Immature natural killer cell (primary cell): ENCODE measurements around the gene ALG2. TPM values are rescaled to one million over a fixed set of nuclear protein-coding genes. Genes with fewer than 3 reads are reported as not detected.
A peak's percentile ranks its signal among the peaks of the same experiment; 100 is the strongest.
"Not testable (repeated sequence)": the region's sequence is repeated elsewhere in the genome, so short reads cannot be mapped to it uniquely, and the experiment has no call there.

ENCODE experiments used
- DNase-seq, 3 donors: peaks; one replicate each; pipeline ENCODE4 v3.0.0; 2022; ENCODE audit warnings: mixed read lengths in 1 of 3
- H3K27ac Mint-ChIP-seq, 6 donors: one replicate each; pipeline ENCODE4 v1.8.0; 2020; ENCODE audit warnings: mixed read lengths in 6 of 6, mild to moderate bottlenecking in 5 of 6, inconsistent platforms in 4 of 6, moderate library complexity in 3 of 6
- H3K27me3 Mint-ChIP-seq, 3 donors: one replicate each; pipeline ENCODE4 v1.8.0; 2020 to 2021; ENCODE audit warnings: low read depth in 3 of 3, mild to moderate bottlenecking in 3 of 3, mixed read lengths in 3 of 3, moderate library complexity in 3 of 3, inconsistent platforms in 1 of 3
- H3K36me3 Mint-ChIP-seq, 3 donors: one replicate each; pipeline ENCODE4 v1.8.0; 2020; ENCODE audit warnings: mixed read lengths in 3 of 3, inconsistent platforms in 2 of 3, mild to moderate bottlenecking in 2 of 3
- H3K4me1 Mint-ChIP-seq, 2 donors: one replicate each; pipeline ENCODE4 v1.8.0; 2020; ENCODE audit warnings: inconsistent platforms in 2 of 2, mild to moderate bottlenecking in 2 of 2, mixed read lengths in 2 of 2, moderate library complexity in 1 of 2
- H3K4me3 Mint-ChIP-seq, 5 donors: one replicate each; pipeline ENCODE4 v1.8.0; 2020; ENCODE audit warnings: mild to moderate bottlenecking in 5 of 5, mixed read lengths in 5 of 5, inconsistent platforms in 3 of 5, moderate library complexity in 3 of 5
- H3K9me3 Mint-ChIP-seq, 6 donors: one replicate each; pipeline ENCODE4 v1.8.0; 2020; ENCODE audit warnings: mild to moderate bottlenecking in 6 of 6, mixed read lengths in 6 of 6, inconsistent platforms in 4 of 6, moderate library complexity in 3 of 6
- polyA plus RNA-seq, 3 donors: library from polyadenylated mRNA; unstranded; fragments of 300-500 nt; fragmentation: Illumina TruSeq; gene quantifications; one replicate each; pipeline ENCODE4 v1.2.3, GENCODE V29; 2021

ALG2 gene
- polyA plus RNA-seq, 3 donors from 2014 or later, result 23.8 to 37.1 (median 32.4) TPM

DNA sequence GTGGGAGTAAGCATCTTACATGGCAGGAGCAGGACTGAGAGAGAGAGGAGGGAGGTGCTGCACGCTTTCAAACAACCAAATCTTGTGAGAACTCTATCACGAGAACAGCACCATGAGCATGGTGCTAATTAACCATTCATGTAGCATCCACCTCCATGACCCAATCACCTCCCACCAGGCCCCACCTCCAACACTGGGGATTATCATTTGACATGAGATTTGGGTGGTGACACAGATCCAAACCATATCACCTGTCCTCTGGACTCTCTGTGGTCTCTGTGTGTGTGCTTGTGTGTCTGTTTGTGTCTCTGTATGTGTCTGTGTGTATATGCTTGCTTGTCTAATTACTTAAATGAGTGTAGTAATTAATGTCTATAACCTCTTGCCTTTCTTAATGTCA, 31.4 kb upstream of the ALG2 start:
- Mint-ChIP-seq H3K9me3 (no peaks in the 10 kb centered on the region), H3K27ac (peak overlapping the region in 2 of 6 donors; percentile 45 to 66), H3K4me1 (peaks cover 9 to 21% of the 10 kb centered on the region in 2 donors), H3K36me3 (no peaks in the 10 kb centered on the region), H3K4me3 (no peak overlapping the region), H3K27me3 (peaks cover 0 to 2% (median 1%) of the 10 kb centered on the region in 3 donors)
- DNase-seq, result no peak

DNA sequence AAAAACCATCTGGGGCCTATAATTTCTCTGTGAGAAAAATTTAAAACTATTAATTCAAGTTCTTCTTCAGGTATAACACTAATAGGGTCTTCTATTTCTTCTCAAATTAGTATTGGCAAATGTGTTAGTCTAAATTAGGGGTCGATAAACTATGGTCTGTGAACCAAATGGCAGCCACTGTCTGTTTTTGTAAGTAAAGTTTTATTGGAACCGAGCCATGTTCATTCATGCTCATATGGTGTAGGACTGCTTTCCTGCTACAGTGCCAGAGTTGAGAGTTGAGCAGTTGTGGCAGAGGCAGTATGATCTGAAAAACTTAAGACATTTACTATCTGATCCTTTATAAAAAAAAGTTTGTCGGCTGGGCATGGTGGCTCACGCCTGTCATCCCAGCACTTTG, 29.4 kb upstream of the ALG2 start:
- Mint-ChIP-seq H3K4me3 (no peak overlapping the region), H3K9me3 (peaks cover 0 to 1% (median 0%) of the 10 kb centered on the region in 6 donors), H3K36me3 (peaks cover 0 to 3% (median 0%) of the 10 kb centered on the region in 3 donors), H3K27ac (no peak overlapping the region), H3K27me3 (peaks cover 0 to 2% (median 1%) of the 10 kb centered on the region in 3 donors), H3K4me1 (peaks cover 9 to 21% of the 10 kb centered on the region in 2 donors)
- DNase-seq, result no peak

DNA sequence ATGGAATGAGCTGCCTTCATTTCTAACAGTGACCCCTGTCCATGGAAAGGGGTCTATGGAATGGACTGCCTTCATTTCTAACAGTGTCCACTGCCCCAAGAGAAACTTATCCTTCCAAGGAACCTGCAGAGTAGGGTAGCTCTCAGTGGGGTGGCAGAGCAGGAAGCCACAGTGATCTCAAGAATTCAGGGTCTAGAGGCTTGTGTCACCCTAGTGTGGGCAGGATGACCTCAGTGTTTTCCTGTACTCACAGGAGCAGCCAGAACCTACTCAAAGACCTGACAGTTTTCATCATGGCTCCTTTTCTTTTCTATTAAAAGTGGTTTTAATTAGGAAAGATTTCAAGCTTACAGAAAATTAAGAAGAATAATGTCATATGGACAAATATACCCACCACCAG, 27.9 kb upstream of the ALG2 start:
- Mint-ChIP-seq H3K9me3 (peaks cover 0 to 1% (median 0%) of the 10 kb centered on the region in 6 donors), H3K27ac (peak overlapping the region in 1 of 6 donors; percentile 36), H3K4me1 (peaks cover 9 to 21% of the 10 kb centered on the region in 2 donors), H3K27me3 (peaks cover 0 to 2% (median 0%) of the 10 kb centered on the region in 3 donors), H3K36me3 (peaks cover 0 to 3% (median 0%) of the 10 kb centered on the region in 3 donors), H3K4me3 (no peak overlapping the region)
- no peak for DNase-seq

DNA sequence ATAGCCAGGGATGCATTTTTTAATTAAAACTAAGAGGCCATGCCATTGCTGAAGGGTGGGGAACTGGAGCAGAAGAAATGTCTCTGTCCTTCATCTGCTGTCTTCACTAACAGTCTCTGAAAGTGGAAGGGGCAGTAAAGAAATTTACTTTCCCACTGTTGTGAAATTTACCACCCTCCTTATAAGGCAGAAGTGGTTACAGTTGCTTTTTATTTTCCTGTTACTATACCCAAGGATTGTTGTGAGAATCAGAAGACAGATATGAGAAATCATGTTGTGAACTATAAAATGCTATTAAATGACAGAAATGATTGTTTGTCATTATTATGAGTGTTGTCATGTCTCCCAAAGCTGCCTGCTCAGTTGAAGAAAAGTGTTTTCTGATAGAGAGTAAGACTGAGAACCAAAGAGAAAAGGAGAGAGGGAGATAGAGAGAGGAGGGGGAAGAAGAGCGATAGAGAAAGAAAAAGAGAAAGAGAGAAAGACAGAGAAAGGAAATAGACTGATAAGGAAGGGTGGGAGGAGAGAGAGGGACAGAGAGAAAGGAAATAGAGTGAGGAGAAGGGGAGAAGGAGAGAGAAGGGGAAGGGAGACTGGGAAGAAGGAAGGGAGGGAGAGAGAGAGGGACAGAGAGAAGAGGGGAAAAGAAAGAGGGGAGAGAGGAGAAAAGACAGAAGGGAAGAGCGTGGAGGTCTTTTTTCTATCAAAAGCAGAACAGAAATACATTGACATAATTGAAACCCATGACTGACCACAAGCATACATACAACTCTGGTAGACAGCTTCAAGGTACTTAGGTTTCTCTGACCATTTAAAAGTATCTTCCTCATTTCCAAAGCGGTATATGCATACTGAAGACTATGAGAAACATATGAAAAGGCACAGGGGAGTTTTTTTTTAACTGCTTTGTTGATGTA, 22.9 kb upstream of the ALG2 start:
- Mint-ChIP-seq H3K27me3 (peaks cover 0 to 5% (median 0%) of the 10 kb centered on the region in 3 donors), H3K4me3 (no peak overlapping the region), H3K27ac (no peak overlapping the region), H3K4me1 (peaks cover 0 to 2% of the 10 kb centered on the region in 2 donors), H3K36me3 (peaks cover 11 to 33% (median 19%) of the 10 kb centered on the region in 3 donors), H3K9me3 (peaks cover 0 to 1% (median 0%) of the 10 kb centered on the region in 6 donors)
- no peak for DNase-seq

DNA sequence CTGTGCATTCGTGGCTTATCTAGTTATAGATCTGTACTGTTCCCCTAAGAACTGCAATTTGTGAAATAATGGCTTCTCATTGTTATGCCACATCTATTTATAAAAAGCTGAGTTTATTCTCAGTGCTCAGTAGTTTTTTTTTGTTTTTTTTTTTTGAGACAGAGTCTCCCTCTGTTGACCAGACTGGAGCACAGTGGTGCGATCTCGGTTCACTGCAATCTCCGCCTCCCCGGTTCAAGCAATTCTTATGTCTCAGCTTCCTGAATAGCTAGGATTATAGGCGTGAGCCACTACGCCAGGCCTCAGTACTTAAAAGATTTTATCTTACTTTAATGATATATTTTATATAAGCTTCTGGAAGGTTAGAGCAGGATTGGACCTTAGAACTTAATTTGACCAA, 19.4 kb upstream of the ALG2 start:
- no peaks in the 10 kb centered on the region for H3K9me3 Mint-ChIP-seq
- no peak overlapping the region for H3K27ac Mint-ChIP-seq
- peaks cover 0 to 5% (median 0%) of the 10 kb centered on the region in 3 donors for H3K27me3 Mint-ChIP-seq
- peaks cover 4% of the 10 kb centered on the region in 2 donors for H3K4me1 Mint-ChIP-seq
- no peak overlapping the region for H3K4me3 Mint-ChIP-seq
- no peak for DNase-seq
- H3K36me3 Mint-ChIP-seq, result peaks cover 18 to 37% (median 25%) of the 10 kb centered on the region in 3 donors

DNA sequence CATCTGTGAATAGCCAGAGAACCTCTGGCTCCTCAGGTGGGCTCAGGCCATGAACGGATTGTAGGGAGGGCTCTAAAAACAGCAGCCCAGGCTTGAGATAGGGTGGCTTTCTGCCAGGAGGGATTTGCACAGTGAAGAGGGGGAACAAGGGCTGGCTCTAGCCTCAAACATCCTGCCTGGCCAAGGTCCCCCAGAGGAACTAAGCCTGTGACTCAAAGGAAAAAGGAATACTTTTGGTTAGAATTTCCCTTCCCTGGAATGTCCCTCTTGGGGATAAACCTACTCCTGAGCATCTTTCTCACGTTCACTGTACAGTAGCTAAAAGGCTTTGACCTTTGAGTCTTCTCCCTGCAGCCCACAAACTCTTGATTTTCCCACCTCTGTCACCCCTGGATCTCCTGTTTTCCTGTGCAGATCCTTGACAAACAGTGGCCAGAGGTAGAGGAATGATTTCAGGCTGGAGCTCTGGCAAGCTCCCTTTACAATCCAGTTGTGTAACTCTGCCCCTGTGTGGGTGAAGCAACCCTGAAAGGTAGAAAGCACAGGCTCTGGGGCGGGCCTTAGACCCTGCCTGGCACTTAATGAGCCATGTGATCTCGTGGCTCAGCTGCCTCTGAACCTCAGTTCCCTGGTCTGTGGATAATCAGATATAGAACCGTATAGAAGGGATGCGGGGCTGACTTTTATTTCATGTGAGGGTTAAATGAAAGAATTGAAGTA, 17.8 kb upstream of the ALG2 start:
- Mint-ChIP-seq H3K27me3 (peaks cover 0 to 5% (median 2%) of the 10 kb centered on the region in 3 donors), H3K4me1 (peaks cover 10% of the 10 kb centered on the region in 2 donors), H3K36me3 (peaks cover 18 to 42% (median 25%) of the 10 kb centered on the region in 3 donors), H3K9me3 (no peaks in the 10 kb centered on the region), H3K27ac (peak overlapping the region in 1 of 6 donors; percentile 36), H3K4me3 (no peak overlapping the region)
- DNase-seq, result no peak

DNA sequence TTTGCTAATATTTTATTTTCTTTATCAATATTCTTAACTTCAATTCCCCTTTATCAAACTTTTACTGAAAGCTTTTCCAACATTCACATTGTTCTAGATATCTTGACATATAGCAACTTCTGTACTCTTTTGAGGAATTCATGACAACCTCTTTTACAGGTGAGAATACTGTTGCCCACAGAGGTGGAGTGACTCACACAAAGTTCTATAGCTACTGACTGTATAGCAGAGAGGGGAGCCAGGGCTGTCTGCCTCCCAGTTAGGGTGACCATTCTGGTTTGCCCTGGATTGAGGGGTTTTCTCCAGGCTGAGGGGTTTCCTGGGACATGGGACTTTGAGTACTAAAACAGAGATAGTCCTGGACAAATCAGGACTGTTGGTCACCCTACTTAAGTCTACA, 16.6 kb upstream of the ALG2 start:
- H3K27ac Mint-ChIP-seq, result no peak overlapping the region
- H3K9me3 Mint-ChIP-seq, result no peaks in the 10 kb centered on the region
- DNase-seq, result no peak
- H3K27me3 Mint-ChIP-seq, result peaks cover 0 to 5% (median 2%) of the 10 kb centered on the region in 3 donors
- peaks cover 18 to 37% (median 23%) of the 10 kb centered on the region in 3 donors for H3K36me3 Mint-ChIP-seq
- H3K4me3 Mint-ChIP-seq, result no peak overlapping the region
- peaks cover 10% of the 10 kb centered on the region in 2 donors for H3K4me1 Mint-ChIP-seq

DNA sequence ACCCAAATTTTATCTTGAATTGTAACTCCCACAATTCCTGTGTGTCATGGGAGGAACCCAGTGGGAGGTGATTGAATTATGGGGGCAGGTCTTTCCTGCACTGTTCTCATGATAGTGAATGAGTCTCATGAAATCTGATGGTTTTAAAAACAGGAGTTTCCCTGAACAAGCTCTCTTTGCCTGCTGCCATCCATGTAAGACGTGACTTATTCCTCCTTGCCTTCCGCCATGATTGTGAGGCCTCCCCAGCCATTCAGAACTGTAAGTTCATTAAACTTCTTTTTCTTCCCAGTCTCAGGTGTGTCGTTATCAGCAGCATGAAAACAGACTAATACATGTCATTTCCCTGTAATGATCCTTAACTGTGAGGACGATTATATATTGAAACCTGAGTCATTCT, 16.1 kb upstream of the ALG2 start:
- not testable (repeated sequence) for DNase-seq, H3K27me3 Mint-ChIP-seq, H3K4me3 Mint-ChIP-seq, H3K9me3 Mint-ChIP-seq
- Mint-ChIP-seq H3K27ac (peak overlapping the region in 1 of 6 donors; percentile 81), H3K4me1 (peaks cover 10% of the 10 kb centered on the region in 2 donors), H3K36me3 (peaks cover 18 to 37% (median 27%) of the 10 kb centered on the region in 3 donors)

DNA sequence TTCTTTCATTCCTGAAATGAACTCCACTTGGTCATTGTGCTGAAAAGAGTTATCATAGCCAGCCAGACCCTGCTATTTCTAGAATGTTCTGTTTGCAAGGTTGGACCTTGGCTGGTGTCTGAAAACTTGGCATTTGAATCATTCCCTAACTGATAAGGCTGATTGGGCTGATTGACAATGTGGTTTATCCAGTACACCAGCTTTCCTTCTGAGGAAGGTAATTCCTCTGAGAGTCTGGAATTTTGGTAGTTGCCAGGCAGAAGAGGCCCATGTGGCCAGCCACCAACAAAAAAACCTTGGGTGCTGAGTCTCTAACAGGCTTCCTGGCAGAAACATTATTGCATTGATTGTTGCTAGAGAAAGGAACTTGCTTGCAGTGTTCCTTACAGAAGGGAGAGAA, 15.6 kb upstream of the ALG2 start:
- no peaks in the 10 kb centered on the region for H3K9me3 Mint-ChIP-seq
- no peak overlapping the region for H3K4me3 Mint-ChIP-seq
- H3K4me1 Mint-ChIP-seq, result peaks cover 10% of the 10 kb centered on the region in 2 donors
- peaks cover 18 to 32% (median 29%) of the 10 kb centered on the region in 3 donors for H3K36me3 Mint-ChIP-seq
- DNase-seq, result no peak
- H3K27me3 Mint-ChIP-seq, result peaks cover 0 to 3% (median 2%) of the 10 kb centered on the region in 3 donors
- no peak overlapping the region for H3K27ac Mint-ChIP-seq

DNA sequence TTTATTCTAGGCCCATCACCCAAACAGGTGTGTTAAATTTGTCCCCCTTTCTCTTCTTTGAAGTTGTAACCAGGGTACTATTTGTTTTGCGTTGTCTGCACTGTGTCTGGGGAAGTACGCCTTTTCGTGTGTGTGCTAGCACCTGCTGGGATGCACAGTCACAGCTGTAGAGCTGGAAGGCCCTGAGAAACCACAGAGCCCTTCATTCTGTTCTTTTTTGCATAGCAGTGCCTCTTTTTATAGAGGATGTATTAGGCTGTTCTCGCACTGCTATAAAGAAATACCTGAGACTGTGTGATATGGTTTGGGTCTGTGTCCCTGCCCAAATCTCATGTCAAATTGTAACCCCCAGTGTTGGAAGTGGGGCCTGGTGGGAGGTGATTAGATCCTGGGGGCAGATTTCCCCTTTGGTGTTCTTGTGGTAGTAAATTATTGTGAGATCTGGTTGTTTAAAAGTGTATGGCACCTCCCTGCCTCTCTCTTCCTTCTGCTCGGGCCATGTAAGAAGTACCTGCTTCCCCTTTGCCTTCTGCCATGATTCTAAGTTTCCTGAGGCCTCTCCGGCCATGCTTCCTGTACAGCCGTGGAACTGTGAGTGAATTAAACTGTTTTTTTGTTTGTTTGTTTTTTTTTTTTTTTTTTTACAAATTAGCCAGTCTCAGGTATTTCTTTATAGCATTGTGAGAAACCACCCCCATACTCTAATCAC, 14.3 kb upstream of the ALG2 start:
- peak overlapping the region in 5 of 6 donors; percentile 34 to 84 (median 57) for H3K27ac Mint-ChIP-seq
- H3K36me3 Mint-ChIP-seq, result peaks cover 18 to 38% (median 32%) of the 10 kb centered on the region in 3 donors
- DNase-seq, result no peak
- no peaks in the 10 kb centered on the region for H3K9me3 Mint-ChIP-seq
- peaks cover 0 to 3% (median 2%) of the 10 kb centered on the region in 3 donors for H3K27me3 Mint-ChIP-seq
- peaks cover 10 to 18% of the 10 kb centered on the region in 2 donors for H3K4me1 Mint-ChIP-seq
- H3K4me3 Mint-ChIP-seq, result no peak overlapping the region

DNA sequence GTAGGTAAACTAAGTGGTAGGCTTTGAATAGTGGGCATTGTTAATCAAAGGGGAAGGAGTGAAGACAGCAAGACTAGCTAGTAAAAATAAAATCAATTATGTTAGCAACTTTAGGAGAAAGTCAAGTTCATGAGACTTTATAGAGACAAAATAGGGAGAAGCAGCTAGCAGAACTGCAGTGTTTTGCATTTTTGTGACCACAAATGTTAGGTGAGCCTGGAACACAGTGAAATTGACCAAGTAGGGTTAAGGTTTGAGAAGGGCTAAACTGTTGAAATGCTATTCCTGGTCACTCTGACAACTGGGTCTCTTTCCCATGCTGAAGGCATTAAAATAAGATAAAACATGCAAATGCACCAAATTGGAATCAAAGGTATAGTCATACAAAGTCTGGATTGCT, 13.3 kb upstream of the ALG2 start:
- DNase-seq, result no peak
- Mint-ChIP-seq H3K27me3 (peaks cover 1 to 3% (median 2%) of the 10 kb centered on the region in 3 donors), H3K36me3 (peaks cover 11 to 41% (median 38%) of the 10 kb centered on the region in 3 donors), H3K4me1 (peaks cover 10 to 25% of the 10 kb centered on the region in 2 donors), H3K27ac (peak overlapping the region in 1 of 6 donors; percentile 4), H3K4me3 (no peak overlapping the region), H3K9me3 (no peaks in the 10 kb centered on the region)

DNA sequence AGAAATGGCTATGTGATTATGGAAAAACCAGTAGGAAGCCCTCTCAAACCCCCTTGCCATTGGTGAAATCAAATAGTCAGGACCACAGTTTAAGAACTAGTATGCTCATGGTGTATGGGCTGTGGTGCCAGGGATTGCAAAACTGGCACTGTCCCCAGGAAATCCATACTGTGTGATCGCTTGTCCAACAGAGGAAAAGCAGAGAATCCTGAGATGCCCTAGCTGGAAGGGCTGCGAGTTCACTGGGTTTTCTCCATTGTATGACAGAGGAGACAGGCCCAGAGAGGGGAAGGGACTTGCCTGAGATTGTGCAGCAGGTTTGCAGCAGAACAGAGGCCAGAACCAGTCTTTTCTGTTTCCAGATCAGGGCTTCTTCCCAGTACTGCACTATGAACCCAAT, 12.9 kb upstream of the ALG2 start:
- H3K27ac Mint-ChIP-seq, result peak overlapping the region in 1 of 6 donors; percentile 4
- peaks cover 0 to 2% (median 1%) of the 10 kb centered on the region in 3 donors for H3K27me3 Mint-ChIP-seq
- peaks cover 10 to 25% of the 10 kb centered on the region in 2 donors for H3K4me1 Mint-ChIP-seq
- peaks cover 7 to 37% (median 34%) of the 10 kb centered on the region in 3 donors for H3K36me3 Mint-ChIP-seq
- no peak for DNase-seq
- H3K9me3 Mint-ChIP-seq, result no peaks in the 10 kb centered on the region
- H3K4me3 Mint-ChIP-seq, result no peak overlapping the region

DNA sequence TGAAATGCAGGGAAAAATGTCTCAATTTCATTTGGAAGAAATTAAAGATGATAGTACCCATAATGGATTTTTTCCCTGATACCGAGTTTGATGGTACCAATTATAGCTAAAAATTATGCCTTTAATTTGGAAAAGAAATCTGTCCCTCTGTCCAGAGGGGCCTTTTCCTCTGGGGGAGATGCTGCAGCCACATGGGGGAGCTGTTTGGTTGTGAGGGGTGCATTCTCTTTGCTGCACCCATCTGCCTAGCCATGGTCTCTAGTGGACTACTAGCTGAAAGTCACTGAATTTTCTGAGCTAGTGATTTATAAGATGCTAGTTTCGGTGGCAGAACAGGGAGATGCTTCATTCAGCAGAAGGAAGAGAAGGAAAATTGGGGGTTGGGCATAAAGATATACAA, 10.0 kb upstream of the ALG2 start:
- Mint-ChIP-seq H3K36me3 (peaks cover 6 to 40% (median 33%) of the 10 kb centered on the region in 3 donors), H3K4me3 (no peak overlapping the region), H3K4me1 (peaks cover 15 to 36% of the 10 kb centered on the region in 2 donors), H3K27ac (peak overlapping the region in 1 of 6 donors; percentile 43), H3K27me3 (peaks cover 0 to 4% (median 1%) of the 10 kb centered on the region in 3 donors), H3K9me3 (no peaks in the 10 kb centered on the region)
- peak in 2 of 3 donors; percentile 10 to 22 for DNase-seq
